Hepatocyte (in vitro differentiated cells): Measurements from ENCODE around the gene TRNT1.

Source experiments
- EZH2phosphoT487 ChIP-seq: fragments of 200-600 bp; sonication (generic); IDR thresholded peaks from one replicate; pipeline ENCODE4 v1.6.1; 2018; ENCODE audit warnings: antibody characterized with exemption, mild to moderate bottlenecking, low read depth, moderate library complexity; ENCODE audit not compliant: unreplicated experiment, severe bottlenecking
- TF ChIP-seq, protein P1 (sequence below): fragments of 200-600 bp; sonication (generic); IDR thresholded peaks from 2 replicates; pipeline ENCODE4 v1.5.1; 2016; ENCODE audit warnings: antibody characterized with exemption, mild to moderate bottlenecking; ENCODE audit not compliant: poor library complexity

DNA sequence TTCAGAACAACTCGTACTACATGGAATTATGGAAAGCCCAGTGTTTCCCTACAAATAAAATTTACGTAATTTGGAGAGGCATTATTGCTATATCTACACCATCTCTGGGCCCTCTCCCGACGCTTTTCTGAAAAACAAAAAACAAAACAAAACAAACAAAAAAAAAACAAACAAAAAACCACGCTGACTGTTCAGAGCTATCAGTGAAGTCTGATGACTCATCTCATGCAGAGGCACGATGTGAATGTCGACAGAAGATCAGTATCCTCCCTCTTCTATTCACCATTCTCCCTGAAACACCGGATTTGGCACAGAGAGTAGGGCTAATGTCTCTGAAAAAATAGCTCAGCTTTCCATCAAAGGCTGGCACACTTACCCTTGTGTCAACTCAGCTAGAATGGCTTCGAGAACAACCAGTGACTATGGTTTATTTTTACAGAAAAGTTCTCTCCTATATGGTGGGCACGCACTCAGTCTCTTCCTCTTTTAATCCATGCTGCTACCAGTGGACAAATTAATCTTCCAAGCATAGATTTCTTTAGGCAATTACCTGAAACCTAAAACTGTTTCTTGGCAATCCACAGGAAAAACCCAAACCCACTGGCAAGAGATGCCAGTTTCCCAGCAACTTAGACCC is 51.2 kb downstream of the TRNT1 start:
- TF ChIP-seq, protein P1, sequence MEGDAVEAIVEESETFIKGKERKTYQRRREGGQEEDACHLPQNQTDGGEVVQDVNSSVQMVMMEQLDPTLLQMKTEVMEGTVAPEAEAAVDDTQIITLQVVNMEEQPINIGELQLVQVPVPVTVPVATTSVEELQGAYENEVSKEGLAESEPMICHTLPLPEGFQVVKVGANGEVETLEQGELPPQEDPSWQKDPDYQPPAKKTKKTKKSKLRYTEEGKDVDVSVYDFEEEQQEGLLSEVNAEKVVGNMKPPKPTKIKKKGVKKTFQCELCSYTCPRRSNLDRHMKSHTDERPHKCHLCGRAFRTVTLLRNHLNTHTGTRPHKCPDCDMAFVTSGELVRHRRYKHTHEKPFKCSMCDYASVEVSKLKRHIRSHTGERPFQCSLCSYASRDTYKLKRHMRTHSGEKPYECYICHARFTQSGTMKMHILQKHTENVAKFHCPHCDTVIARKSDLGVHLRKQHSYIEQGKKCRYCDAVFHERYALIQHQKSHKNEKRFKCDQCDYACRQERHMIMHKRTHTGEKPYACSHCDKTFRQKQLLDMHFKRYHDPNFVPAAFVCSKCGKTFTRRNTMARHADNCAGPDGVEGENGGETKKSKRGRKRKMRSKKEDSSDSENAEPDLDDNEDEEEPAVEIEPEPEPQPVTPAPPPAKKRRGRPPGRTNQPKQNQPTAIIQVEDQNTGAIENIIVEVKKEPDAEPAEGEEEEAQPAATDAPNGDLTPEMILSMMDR: no peak
- TF ChIP-seq EZH2phosphoT487: no peak
